Thyroid gland (tissue), 4 donors: ENCODE results near the gene ZNF681.

Experiments used
- POLR2A ChIP-seq, 2 donors: fragments of 450-650 bp; IDR thresholded peaks; one replicate each; pipeline ENCODE4 v1.6.1; 2017; ENCODE audit warnings: antibody characterized with exemption in 2 of 2, mild to moderate bottlenecking in 2 of 2, moderate library complexity in 1 of 2
- TF ChIP-seq, protein P1 (sequence below), 6 experiments: fragments of 200-600 bp in 3 of 6; fragments of 450-650 bp in 3 of 6; sonication (generic) in 3 of 6; IDR thresholded peaks; one replicate each; pipeline ENCODE4 v1.5.1; 2016 to 2019; ENCODE audit warnings: antibody characterized with exemption in 6 of 6, mild to moderate bottlenecking in 2 of 6, inconsistent platforms in 1 of 6, moderate library complexity in 1 of 6

DNA sequence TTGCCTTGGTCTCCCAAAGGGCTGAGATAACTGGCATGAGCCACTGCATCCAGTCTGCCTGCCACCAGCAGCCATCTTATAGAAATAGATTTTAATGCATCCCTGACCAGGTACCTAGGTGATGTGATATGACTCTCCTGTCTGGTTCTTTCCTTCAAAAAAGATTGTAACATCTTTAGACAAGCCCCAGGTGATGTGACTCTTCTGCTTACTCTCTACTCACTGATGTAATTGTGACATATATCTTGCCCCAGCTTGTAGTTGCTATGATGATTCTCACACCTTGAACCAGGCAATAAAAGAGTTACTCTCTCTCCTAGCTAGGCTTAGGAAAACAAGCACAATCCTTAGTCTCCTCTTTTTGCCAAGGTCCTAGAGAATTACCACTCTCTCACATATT is 30.6 kb upstream of the ZNF681 start:
- TF ChIP-seq, protein P1, sequence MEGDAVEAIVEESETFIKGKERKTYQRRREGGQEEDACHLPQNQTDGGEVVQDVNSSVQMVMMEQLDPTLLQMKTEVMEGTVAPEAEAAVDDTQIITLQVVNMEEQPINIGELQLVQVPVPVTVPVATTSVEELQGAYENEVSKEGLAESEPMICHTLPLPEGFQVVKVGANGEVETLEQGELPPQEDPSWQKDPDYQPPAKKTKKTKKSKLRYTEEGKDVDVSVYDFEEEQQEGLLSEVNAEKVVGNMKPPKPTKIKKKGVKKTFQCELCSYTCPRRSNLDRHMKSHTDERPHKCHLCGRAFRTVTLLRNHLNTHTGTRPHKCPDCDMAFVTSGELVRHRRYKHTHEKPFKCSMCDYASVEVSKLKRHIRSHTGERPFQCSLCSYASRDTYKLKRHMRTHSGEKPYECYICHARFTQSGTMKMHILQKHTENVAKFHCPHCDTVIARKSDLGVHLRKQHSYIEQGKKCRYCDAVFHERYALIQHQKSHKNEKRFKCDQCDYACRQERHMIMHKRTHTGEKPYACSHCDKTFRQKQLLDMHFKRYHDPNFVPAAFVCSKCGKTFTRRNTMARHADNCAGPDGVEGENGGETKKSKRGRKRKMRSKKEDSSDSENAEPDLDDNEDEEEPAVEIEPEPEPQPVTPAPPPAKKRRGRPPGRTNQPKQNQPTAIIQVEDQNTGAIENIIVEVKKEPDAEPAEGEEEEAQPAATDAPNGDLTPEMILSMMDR (IDR thresholded peaks at IDR 0.05), result no peak
- no peak for TF ChIP-seq POLR2A (IDR thresholded peaks at IDR 0.05)
